Measurements from ENCODE around the gene VWC2L.

DNA sequence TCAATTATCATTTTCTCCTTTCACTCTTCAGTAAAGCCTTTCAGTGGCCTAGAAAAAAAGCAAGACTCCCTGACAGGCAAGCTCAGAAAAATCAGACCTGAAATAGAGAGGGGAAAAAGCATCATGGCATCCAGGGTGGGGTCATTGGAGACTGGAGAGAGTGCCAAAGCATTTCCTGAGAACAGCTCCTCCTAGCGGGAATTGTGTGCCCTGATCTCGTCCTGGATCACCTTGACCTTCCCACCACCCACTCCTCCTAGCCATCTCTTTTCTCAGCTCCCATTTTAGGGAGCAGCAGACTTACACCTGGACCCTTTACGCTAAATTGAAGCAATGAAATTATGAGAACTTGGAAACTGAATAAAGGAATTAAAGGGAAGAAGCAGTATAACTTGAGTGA is 176.6 kb downstream of the VWC2L start:
- TF ChIP-seq EZH2 (IDR thresholded peaks at IDR 0.05; ENCODE audit: insufficient read depth, poor library complexity, severe bottlenecking) (no peak), EZH2phosphoT487 (IDR thresholded peaks at IDR 0.05; ENCODE audit: insufficient read depth, low read depth) (no peak)
